Sciatic nerve (tissue), 2 donors: ENCODE results near the gene TMEM271. TPM values are rescaled to one million over a fixed set of nuclear protein-coding genes. Genes with fewer than 3 reads are reported as not detected.

Source experiments
- ATAC-seq: fragments of 200-7000 bp; cut with Tn5 transposase; one replicate; pipeline ENCODE4 v1.9.1; 2020; ENCODE audit warnings: mild to moderate bottlenecking, moderate library complexity
- DNase-seq: peaks from one replicate; pipeline ENCODE4 v3.0.0-alpha.2; 2020; ENCODE audit warnings: low spot score
- intact Hi-C: fragments of 100-400 bp; cut with DNase I; formaldehyde crosslinking; loops from one replicate; pipeline ENCODE4 v1.14.2; 2022
- total RNA-seq: library from RNA; stranded (reverse); fragmentation: NEBNext Ultra II Directional; extraction: Animal tissue kit (Norgen Biotek cat#: 25700); gene quantifications from one replicate; pipeline ENCODE4 v1.2.1, GENCODE V29; 2021
- donor health status: DM: no; HTN: no; CAD: no.
- donor health status: DM: no; HTN: no; CAD: no.

TMEM271 gene
- not detected for total RNA-seq

- intact Hi-C loops = no loop called here
- no peak for DNase-seq
- no peak for ATAC-seq
Observed at GRCh38 chr4:576245-576821, at the start of gene TMEM271. Gene TMEM271 (minus strand): TSS chr4:576295. CDS start chr4:576062, 233 bp downstream.

- ATAC-seq = no peak
Observed at GRCh38 chr4:625631-626161, 49.6 kb upstream of the TMEM271 start.

GRCh38 chr4:624705-625590 is 48.9 kb upstream of the TMEM271 start, which contains the start of gene PDE6B:
Gene PDE6B (plus strand): TSS chr4:625573. CDS start chr4:625627, 54 bp downstream.
- ATAC-seq (no peak), DNase-seq (no peak)
- intact Hi-C loops = no loop called here

More at GRCh38 chr4:625631-626161, 49.6 kb upstream of the TMEM271 start:
- intact Hi-C loops = no loop called here
- no peak for DNase-seq

- intact Hi-C loops = no loop called here
- no peak for ATAC-seq
- DNase-seq = no peak
Observed at GRCh38 chr4:623914-624566, 47.9 kb upstream of the TMEM271 start.

GRCh38 chr4:622996-623913 is 47.2 kb upstream of the TMEM271 start:
- no peak for ATAC-seq
- intact Hi-C loops = no loop called here
- DNase-seq = no peak

GRCh38 chr4:622071-622995 is 46.2 kb upstream of the TMEM271 start:
- ATAC-seq = no peak
- peak; percentile 17 for DNase-seq
- intact Hi-C loops = no loop called here

- DNase-seq = peak; percentile 15
- ATAC-seq = no peak
- intact Hi-C loops = no loop called here
Observed at GRCh38 chr4:621296-622070, 45.4 kb upstream of the TMEM271 start.

- intact Hi-C loops = no loop called here
- ATAC-seq (no peak), DNase-seq (peak; percentile 49)
Observed at GRCh38 chr4:620851-621261, 44.8 kb upstream of the TMEM271 start.

- ATAC-seq (no peak), DNase-seq (peak; percentile 38)
- intact Hi-C loops = no loop called here
Observed at GRCh38 chr4:620201-620600, 44.1 kb upstream of the TMEM271 start.

GRCh38 chr4:617644-618641 is 41.8 kb upstream of the TMEM271 start:
- DNase-seq (peak; percentile 28), ATAC-seq (no peak)
- intact Hi-C loops = no loop called here

GRCh38 chr4:616911-617643 is 41.0 kb upstream of the TMEM271 start:
- DNase-seq (peak; percentile 18), ATAC-seq (no peak)
- intact Hi-C loops = no loop called here

- DNase-seq (no peak), ATAC-seq (no peak)
- intact Hi-C loops = no loop called here
Observed at GRCh38 chr4:616091-616490, 40.0 kb upstream of the TMEM271 start.

GRCh38 chr4:613126-613525 is 37.0 kb upstream of the TMEM271 start:
- ATAC-seq = no peak
- intact Hi-C loops = no loop called here
- DNase-seq = peak; percentile 30

GRCh38 chr4:612749-613125 is 36.6 kb upstream of the TMEM271 start:
- intact Hi-C loops = no loop called here
- DNase-seq (peak; percentile 26), ATAC-seq (no peak)
